NB4 (cell line): Measurements from ENCODE around the gene PAK2.

Experiments used
- CTCF ChIP-seq: IDR thresholded peaks from one replicate; pipeline ENCODE4 v1.5.1; 2012; ENCODE audit warnings: low read depth, low read length
- MYC ChIP-seq: IDR thresholded peaks from 2 replicates; pipeline ENCODE4 v1.6.1; 2011; ENCODE audit warnings: low read depth, low read length
- POLR2A ChIP-seq: IDR thresholded peaks from 2 replicates; pipeline ENCODE4 v1.6.1; 2011; ENCODE audit warnings: mild to moderate bottlenecking; ENCODE audit not compliant: insufficient read length; ENCODE audit errors: extremely low read depth

DNA sequence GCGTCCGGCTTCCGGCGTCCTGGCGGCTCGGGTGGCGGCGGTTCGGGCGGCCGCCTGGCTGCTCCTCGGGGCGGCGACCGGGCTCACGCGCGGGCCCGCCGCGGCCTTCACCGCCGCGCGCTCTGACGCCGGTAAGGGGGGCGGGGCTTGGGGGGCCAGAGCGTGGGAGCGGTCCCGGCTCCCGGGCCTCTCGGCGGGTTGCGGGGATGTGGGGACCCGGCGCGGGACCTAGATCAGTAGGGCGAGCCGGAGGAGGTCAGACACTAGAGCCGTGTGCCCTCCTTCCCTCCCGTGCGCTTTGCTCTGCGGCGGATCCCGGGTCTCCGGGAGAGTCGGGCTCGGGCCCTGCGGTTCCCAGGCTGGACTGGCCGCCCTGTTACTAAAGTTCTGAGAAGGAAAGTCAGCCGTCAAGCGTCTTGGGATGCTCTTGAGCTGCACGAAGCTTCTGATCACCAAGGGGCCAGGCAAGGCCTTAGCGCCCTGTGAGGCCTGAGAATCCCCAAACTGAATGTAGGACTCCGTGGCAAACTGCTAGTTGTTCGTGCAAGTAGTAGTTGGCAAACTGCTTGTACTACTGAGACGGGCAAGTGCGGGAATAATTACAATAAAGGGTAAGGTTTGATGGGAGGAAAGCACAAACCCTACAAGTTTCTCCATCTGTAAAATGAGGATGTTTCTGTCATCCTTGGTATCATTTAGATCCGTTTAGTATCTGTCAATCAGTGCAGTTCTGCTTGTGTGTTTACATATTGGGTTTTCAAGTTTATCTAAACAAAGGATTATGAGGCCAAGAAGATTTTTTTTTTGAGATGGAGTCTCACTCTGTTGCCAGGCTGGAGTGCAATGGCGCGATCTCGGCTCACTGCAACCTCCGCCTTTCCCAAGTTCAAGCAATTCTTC is 26.9 kb upstream of the PAK2 start:
- TF ChIP-seq CTCF (no peak), POLR2A (no peak), MYC (no peak)
